Measurements from ENCODE around the gene GAPT.

DNA sequence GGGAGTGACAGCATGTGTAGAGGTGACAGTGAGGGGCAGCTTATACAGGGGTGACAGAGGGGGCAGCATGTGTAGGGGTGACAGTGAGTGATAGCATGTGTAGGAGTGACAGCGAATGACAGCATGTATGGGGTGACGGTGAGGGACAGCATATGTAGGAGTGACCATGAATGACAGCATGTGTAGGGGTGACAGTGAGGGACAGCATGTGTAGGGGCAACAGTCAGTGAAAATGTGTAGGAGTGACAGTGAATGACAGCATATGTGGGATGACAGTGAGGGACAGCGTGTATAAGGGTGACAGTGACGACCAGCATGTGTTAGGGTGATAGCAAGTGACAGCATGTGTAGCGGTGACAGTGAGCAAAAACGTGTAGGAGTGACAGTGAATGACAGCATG is 9.4 kb upstream of the GAPT start:
- TF ChIP-seq, protein P1, sequence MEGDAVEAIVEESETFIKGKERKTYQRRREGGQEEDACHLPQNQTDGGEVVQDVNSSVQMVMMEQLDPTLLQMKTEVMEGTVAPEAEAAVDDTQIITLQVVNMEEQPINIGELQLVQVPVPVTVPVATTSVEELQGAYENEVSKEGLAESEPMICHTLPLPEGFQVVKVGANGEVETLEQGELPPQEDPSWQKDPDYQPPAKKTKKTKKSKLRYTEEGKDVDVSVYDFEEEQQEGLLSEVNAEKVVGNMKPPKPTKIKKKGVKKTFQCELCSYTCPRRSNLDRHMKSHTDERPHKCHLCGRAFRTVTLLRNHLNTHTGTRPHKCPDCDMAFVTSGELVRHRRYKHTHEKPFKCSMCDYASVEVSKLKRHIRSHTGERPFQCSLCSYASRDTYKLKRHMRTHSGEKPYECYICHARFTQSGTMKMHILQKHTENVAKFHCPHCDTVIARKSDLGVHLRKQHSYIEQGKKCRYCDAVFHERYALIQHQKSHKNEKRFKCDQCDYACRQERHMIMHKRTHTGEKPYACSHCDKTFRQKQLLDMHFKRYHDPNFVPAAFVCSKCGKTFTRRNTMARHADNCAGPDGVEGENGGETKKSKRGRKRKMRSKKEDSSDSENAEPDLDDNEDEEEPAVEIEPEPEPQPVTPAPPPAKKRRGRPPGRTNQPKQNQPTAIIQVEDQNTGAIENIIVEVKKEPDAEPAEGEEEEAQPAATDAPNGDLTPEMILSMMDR (conservative IDR thresholded peaks at IDR 0.05; ENCODE audit: low read length), result no peak
- TF ChIP-seq EZH2phosphoT487 (IDR thresholded peaks at IDR 0.05; ENCODE audit: borderline replicate concordance, low read depth, low read length), result no peak
